Fibroblast of peridontal ligament (primary cell): ENCODE data around the gene CLNS1A.
A peak's percentile ranks its signal among the peaks of the same experiment; 100 is the strongest.
"Not testable (repeated sequence)": the region's sequence is repeated elsewhere in the genome, so short reads cannot be mapped to it uniquely, and the experiment has no call there.

Experiments
- DNase-seq: peaks from one replicate; pipeline ENCODE4 v3.0.0-alpha.2; 2010; ENCODE audit errors: extremely low read depth

The CLNS1A gene

GRCh38 chr11:77637345-77638165 is at the start of gene CLNS1A:
CLNS1A (minus strand) TSS chr11:77637794; CDS start chr11:77637714, 80 bp downstream.
- peak; percentile 90 for DNase-seq

- DNase-seq: no peak
Measured at GRCh38 chr11:77687088-77687487, 49.5 kb upstream of the CLNS1A start.

GRCh38 chr11:77677138-77677537 is 39.5 kb upstream of the CLNS1A start:
- peak; percentile 8 for DNase-seq

- peak; percentile 97 for DNase-seq
Measured at GRCh38 chr11:77672264-77672663, 34.7 kb upstream of the CLNS1A start.

GRCh38 chr11:77669848-77670511 is 32.4 kb upstream of the CLNS1A start:
- DNase-seq: no peak

- DNase-seq: peak; percentile 13
Measured at GRCh38 chr11:77668760-77669159, 31.2 kb upstream of the CLNS1A start.

GRCh38 chr11:77665240-77665965 is 27.8 kb upstream of the CLNS1A start:
- DNase-seq: no peak

- DNase-seq: no peak
Measured at GRCh38 chr11:77661670-77662069, 24.1 kb upstream of the CLNS1A start.

- no peak for DNase-seq
Measured at GRCh38 chr11:77660947-77661346, 23.4 kb upstream of the CLNS1A start.

- DNase-seq: peak; percentile 85
Measured at GRCh38 chr11:77658213-77659013, 20.8 kb upstream of the CLNS1A start.

GRCh38 chr11:77656362-77656761 is 18.8 kb upstream of the CLNS1A start:
- no peak for DNase-seq

- DNase-seq: no peak
Measured at GRCh38 chr11:77654770-77655434, 17.3 kb upstream of the CLNS1A start.

- DNase-seq: no peak
Measured at GRCh38 chr11:77650123-77650522, 12.5 kb upstream of the CLNS1A start.

- no peak for DNase-seq
Measured at GRCh38 chr11:77647654-77648305, 10.2 kb upstream of the CLNS1A start.

- no peak for DNase-seq
Measured at GRCh38 chr11:77644887-77645286, 7.3 kb upstream of the CLNS1A start.

- no peak for DNase-seq
Measured at GRCh38 chr11:77642228-77642627, 4.6 kb upstream of the CLNS1A start.

GRCh38 chr11:77636731-77637344 is 756 bp downstream of the CLNS1A start:
- DNase-seq: no peak

- not testable (repeated sequence) for DNase-seq
Measured at GRCh38 chr11:77633926-77634325, 3.7 kb downstream of the CLNS1A start.

- no peak for DNase-seq
Measured at GRCh38 chr11:77630157-77630710, 7.4 kb downstream of the CLNS1A start.
